HCT116 (cell line): ENCODE data around the gene NCMAP. TPM values are rescaled to one million over a fixed set of nuclear protein-coding genes. Genes with fewer than 3 reads are reported as not detected.

Experiments used
- ATAC-seq: fragments of 200-7000 bp; cut with Tn5 transposase; 2 replicates; pipeline ENCODE4 v1.9.1; 2020; ENCODE audit warnings: mild to moderate bottlenecking, moderate library complexity
- BruUV-seq: library from RNA; stranded (reverse); fragments of 400-500 nt; replicated peaks from 2 replicates; lab custom pipeline; 2021; lab: Mats Ljungman, UMichigan
- CTCF ChIA-PET: fragments of 300-600 bp; sonication (Branson Sonifier 250); formaldehyde crosslinking; loops from one replicate; lab custom pipeline; 2021; ENCODE audit warnings: antibody characterized with exemption; lab: Charles Lee
- POLR2A ChIA-PET: fragments of 300-600, 350-600 bp; sonication (Branson Sonifier 250); formaldehyde crosslinking; loops from one replicate; lab custom pipeline; 2021; ENCODE audit warnings: antibody characterized with exemption; lab: Charles Lee
- RAD21 ChIA-PET, 2 experiments: fragments of 300-600 bp; sonication (Branson Sonifier 250); formaldehyde crosslinking; loops; one replicate each; lab custom pipeline; 2023; ENCODE audit warnings: low total read pairs in 2 of 2; ENCODE audit not compliant: uncharacterized antibody in 2 of 2, unreplicated experiment in 2 of 2, low non-redundant PET in 1 of 2; lab: Charles Lee
- DNase-seq: peaks from one replicate; pipeline ENCODE4 v3.0.0-alpha.2; 2010; ENCODE audit warnings: low read depth, low spot score
- H2AFZ ChIP-seq: fragments of 200-600 bp; shearing (Covaris generic), sonication (generic); 2 replicates; pipeline ENCODE4 v1.6.1; 2017; ENCODE audit warnings: low read depth, mixed run types, mixed read lengths, antibody characterized with exemption, low read length; ENCODE audit not compliant: poor library complexity, severe bottlenecking
- H3K27ac ChIP-seq: 2 replicates; pipeline ENCODE4 v1.5.1; 2012; ENCODE audit warnings: low read depth, low read length
- H3K27me3 ChIP-seq: fragments of 200-600 bp; sonication (generic); 2 replicates; pipeline ENCODE4 v1.6.1; 2016; ENCODE audit warnings: mixed run types, low read length, mixed read lengths; ENCODE audit not compliant: insufficient read depth
- H3K36me3 ChIP-seq, 2 experiments: fragments of 200-500 bp in 1 of 2; fragments of 200-600 bp in 1 of 2; sonication (Bioruptor generic) in 1 of 2; sonication (generic) in 1 of 2; 2 replicates each; pipeline versions ENCODE4 v1.5.1 to v1.6.1; 2014 to 2016; ENCODE audit warnings: low read length in 2 of 2, inconsistent platforms in 1 of 2, mixed read lengths in 1 of 2, mixed run types in 1 of 2; ENCODE audit not compliant: insufficient read depth in 2 of 2, control insufficient read depth in 1 of 2
- H3K4me1 ChIP-seq, 2 experiments: fragments of 200-600 bp in 1 of 2; sonication (generic) in 1 of 2; 2 replicates each; pipeline versions ENCODE4 v1.5.1 to v1.6.1; 2012 to 2017; ENCODE audit warnings: low read length in 2 of 2, inconsistent platforms in 1 of 2, mild to moderate bottlenecking in 1 of 2, mixed read lengths in 1 of 2, mixed run types in 1 of 2, moderate library complexity in 1 of 2; ENCODE audit not compliant: insufficient read depth in 2 of 2, control insufficient read depth in 1 of 2
- H3K4me2 ChIP-seq: fragments of 200-600 bp; sonication (generic); 2 replicates; pipeline ENCODE4 v1.6.1; 2017; ENCODE audit warnings: mixed run types, low read length, mixed read lengths
- H3K4me3 ChIP-seq, 2 experiments: fragments of 200-600 bp in 1 of 2; sonication (generic) in 1 of 2; replicated peaks in 1 of 2; 2 replicates each; pipeline ENCODE4 v1.5.1; 2011 to 2016; ENCODE audit warnings: low read length in 2 of 2, control low read depth in 1 of 2, low read depth in 1 of 2, mild to moderate bottlenecking in 1 of 2, mixed read lengths in 1 of 2, mixed run types in 1 of 2
- H3K79me2 ChIP-seq: fragments of 200-600 bp; sonication (generic); 2 replicates; pipeline ENCODE4 v1.6.1; 2017; ENCODE audit warnings: mild to moderate bottlenecking, mixed run types, low read length, moderate library complexity, mixed read lengths; ENCODE audit not compliant: insufficient read depth
- H3K9ac ChIP-seq: fragments of 200-600 bp; sonication (generic); 2 replicates; pipeline ENCODE4 v1.6.1; 2016; ENCODE audit warnings: low read length, mixed read lengths
- H3K9me2 ChIP-seq: fragments of 200-600 bp; sonication (generic), shearing (Covaris generic); 2 replicates; pipeline ENCODE4 v1.6.1; 2017; ENCODE audit warnings: mixed run types, mild to moderate bottlenecking, moderate library complexity; ENCODE audit not compliant: insufficient read depth
- H3K9me3 ChIP-seq, 2 experiments: fragments of 200-500 bp in 1 of 2; fragments of 200-600 bp in 1 of 2; sonication (Bioruptor generic) in 1 of 2; sonication (generic) in 1 of 2; 2 replicates each; pipeline ENCODE4 v1.6.1; 2014 to 2017; ENCODE audit warnings: low read length in 2 of 2, mixed read lengths in 2 of 2, inconsistent platforms in 1 of 2, low read depth in 1 of 2, mild to moderate bottlenecking in 1 of 2, mixed run types in 1 of 2, moderate library complexity in 1 of 2; ENCODE audit not compliant: control insufficient read depth in 1 of 2, insufficient read depth in 1 of 2
- H4K20me1 ChIP-seq: fragments of 200-600 bp; sonication (generic), shearing (Covaris generic); 2 replicates; pipeline ENCODE4 v1.6.1; 2017; ENCODE audit warnings: mixed run types, mild to moderate bottlenecking, moderate library complexity; ENCODE audit not compliant: insufficient read depth
- ELF1 ChIP-seq: IDR thresholded peaks from 2 replicates; pipeline ENCODE4 v1.6.1; 2012; ENCODE audit warnings: low read depth, borderline replicate concordance
- FOSL1 ChIP-seq: IDR thresholded peaks from 2 replicates; pipeline ENCODE4 v1.6.1; 2012; ENCODE audit warnings: low read depth
- POLR2A ChIP-seq: IDR thresholded peaks from 2 replicates; pipeline ENCODE4 v1.7.0; 2011; ENCODE audit warnings: borderline replicate concordance; ENCODE audit not compliant: insufficient read depth, insufficient read length; ENCODE audit errors: extremely low read depth
- SIN3A ChIP-seq: IDR thresholded peaks from 2 replicates; pipeline ENCODE4 v1.6.1; 2012; ENCODE audit warnings: low read depth
- SP1 ChIP-seq: IDR thresholded peaks from 2 replicates; pipeline ENCODE4 v1.6.1; 2012; ENCODE audit warnings: low read depth
- SRF ChIP-seq: IDR thresholded peaks from 2 replicates; pipeline ENCODE4 v1.6.1; 2012; ENCODE audit warnings: low read depth
- YY1 ChIP-seq: IDR thresholded peaks from 2 replicates; pipeline ENCODE4 v1.6.1; 2011; ENCODE audit warnings: low read length, low read depth, moderate library complexity, mild to moderate bottlenecking; ENCODE audit not compliant: insufficient replicate concordance; ENCODE audit errors: extremely low read depth
- ZNF274 ChIP-seq: fragments of 200-500 bp; sonication (Bioruptor generic); IDR thresholded peaks from 2 replicates; pipeline ENCODE4 v1.6.1; 2014; ENCODE audit warnings: mild to moderate bottlenecking, low read depth, low read length, inconsistent platforms
- intact Hi-C: fragments of 100-400 bp; cut with micrococcal nuclease; formaldehyde crosslinking; loops from 2 replicates; pipeline ENCODE4 v1.10.0; 2022
- total RNA-seq: library from RNA; stranded (reverse); gene quantifications from one replicate; pipeline ENCODE4 v1.2.1, GENCODE V29; 2021; ENCODE audit not compliant: unreplicated experiment
- TF ChIP-seq, protein P1 (sequence below): IDR thresholded peaks from 2 replicates; pipeline ENCODE4 v1.6.1; 2012

NCMAP gene
- total RNA-seq, 1 experiment from 2014 or later = 0.84 TPM

GRCh38 chr1:24506691-24507381, 49.1 kb upstream of the NCMAP start:
- Histone ChIP-seq H2AFZ (no peak overlapping the region), H3K4me1 (peaks cover 8 to 14% of the 10 kb centered on the region in 2 experiments), H3K27ac (no peak overlapping the region), H4K20me1 (no peaks in the 10 kb centered on the region), H3K9me3 (no peaks in the 10 kb centered on the region), H3K4me2 (no peak overlapping the region), H3K27me3 (no peaks in the 10 kb centered on the region), H3K9ac (no peak overlapping the region), H3K9me2 (no peaks in the 10 kb centered on the region), H3K79me2 (no peaks in the 10 kb centered on the region), H3K4me3 (no peak overlapping the region), H3K36me3 (no peaks in the 10 kb centered on the region)
- CTCF ChIA-PET = interaction anchor here (1.1 kb wide), 1 partner anchor 357 kb away, joined by 3 read pairs; no protein-coding TSS in a partner anchor
- POLR2A ChIA-PET = no interaction called here
- no peak for TF ChIP-seq ELF1
- ATAC-seq (no peak), DNase-seq (no peak)
- intact Hi-C loops = no loop called here
- RAD21 ChIA-PET = no interaction called here
- no TSS peak for BruUV-seq

DNA sequence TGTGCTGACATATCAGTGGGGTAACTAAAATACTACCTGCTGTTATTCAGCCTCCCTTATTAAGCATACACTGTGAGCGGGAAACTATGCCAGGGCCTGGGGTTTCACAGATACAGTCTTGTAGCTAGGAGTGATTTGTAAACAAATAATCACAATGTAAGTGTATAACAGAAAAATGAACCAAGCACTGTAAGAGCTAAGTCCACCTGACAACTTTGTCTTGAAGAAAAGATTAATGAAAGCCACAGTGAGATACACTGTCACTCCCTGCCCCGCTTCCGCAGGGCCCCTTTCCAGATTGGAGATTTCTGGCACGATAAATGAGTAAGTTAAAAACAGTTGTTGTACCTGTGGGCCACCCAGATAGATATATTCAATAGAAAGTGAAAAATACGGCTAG, 48.5 kb upstream of the NCMAP start:
- Histone ChIP-seq H4K20me1 (no peaks in the 10 kb centered on the region), H3K4me3 (no peak overlapping the region), H3K79me2 (no peaks in the 10 kb centered on the region), H3K4me2 (no peak overlapping the region), H3K36me3 (no peaks in the 10 kb centered on the region), H3K9me2 (no peaks in the 10 kb centered on the region), H3K9me3 (no peaks in the 10 kb centered on the region), H3K27me3 (no peaks in the 10 kb centered on the region), H3K4me1 (peaks cover 7 to 12% of the 10 kb centered on the region in 2 experiments), H2AFZ (no peak overlapping the region), H3K9ac (no peak overlapping the region), H3K27ac (no peak overlapping the region)
- no peak for ATAC-seq
- no peak for DNase-seq
- TF ChIP-seq FOSL1 (no peak), POLR2A (no peak), SP1 (no peak), ELF1 (no peak), SIN3A (no peak), YY1 (no peak), SRF (no peak), ZNF274 (no peak)
- TF ChIP-seq, protein P1, sequence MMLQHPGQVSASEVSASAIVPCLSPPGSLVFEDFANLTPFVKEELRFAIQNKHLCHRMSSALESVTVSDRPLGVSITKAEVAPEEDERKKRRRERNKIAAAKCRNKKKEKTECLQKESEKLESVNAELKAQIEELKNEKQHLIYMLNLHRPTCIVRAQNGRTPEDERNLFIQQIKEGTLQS = no peak
- POLR2A ChIA-PET = no interaction called here
- no TSS peak for BruUV-seq
- CTCF ChIA-PET = no interaction called here
- intact Hi-C loops = no loop called here
- RAD21 ChIA-PET = no interaction called here
